ENCODE measurements around the gene COL23A1.
"Not testable (repeated sequence)": the region's sequence is repeated elsewhere in the genome, so short reads cannot be mapped to it uniquely, and the experiment has no call there.

Gene COL23A1

DNA sequence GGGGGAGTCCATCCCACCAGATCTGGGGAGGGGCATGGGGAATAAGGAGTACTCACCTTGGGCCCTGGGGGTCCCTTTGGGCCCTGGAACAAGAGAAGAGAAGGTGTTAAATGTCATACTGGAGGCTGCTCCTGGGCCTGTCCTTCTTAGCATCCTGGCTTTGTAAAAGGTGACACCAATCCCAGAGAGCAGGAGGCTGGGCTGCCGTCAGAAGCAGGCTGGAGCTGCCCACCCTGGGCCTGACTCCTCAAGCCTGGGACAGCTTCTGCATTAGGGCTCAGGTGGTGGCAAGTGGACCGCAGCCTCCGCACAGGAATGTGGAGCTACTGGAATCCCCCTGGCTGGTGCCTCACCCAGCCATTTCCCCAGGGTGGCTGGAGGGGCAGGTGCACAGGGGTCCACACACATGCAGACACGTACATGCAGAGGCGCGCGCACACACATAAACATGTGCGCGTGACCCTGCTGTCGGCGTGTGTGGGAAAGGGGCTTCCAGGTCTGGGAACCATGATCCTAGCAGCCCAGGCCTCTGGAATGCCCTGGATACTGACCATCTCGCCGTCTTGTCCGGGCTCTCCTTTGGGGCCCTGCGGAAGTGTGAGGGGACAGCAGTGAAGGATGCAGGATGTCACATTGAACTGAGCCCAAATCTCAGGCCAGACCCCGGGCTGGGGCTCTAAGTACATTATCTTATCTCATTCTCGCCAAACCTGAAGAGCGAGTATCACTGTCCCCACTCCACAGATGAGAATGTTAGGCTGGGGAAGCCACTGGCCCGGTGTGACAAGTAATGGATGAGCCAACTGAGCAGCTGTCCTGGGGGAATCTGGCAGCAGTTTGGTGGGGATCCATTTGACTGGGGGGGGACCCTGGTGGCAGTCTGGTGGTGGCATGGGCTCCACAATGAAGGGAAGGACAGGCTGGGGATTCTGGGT, 328.3 kb downstream of the COL23A1 start:
- no peak for DNase-seq (ENCODE audit: low read depth)

DNA sequence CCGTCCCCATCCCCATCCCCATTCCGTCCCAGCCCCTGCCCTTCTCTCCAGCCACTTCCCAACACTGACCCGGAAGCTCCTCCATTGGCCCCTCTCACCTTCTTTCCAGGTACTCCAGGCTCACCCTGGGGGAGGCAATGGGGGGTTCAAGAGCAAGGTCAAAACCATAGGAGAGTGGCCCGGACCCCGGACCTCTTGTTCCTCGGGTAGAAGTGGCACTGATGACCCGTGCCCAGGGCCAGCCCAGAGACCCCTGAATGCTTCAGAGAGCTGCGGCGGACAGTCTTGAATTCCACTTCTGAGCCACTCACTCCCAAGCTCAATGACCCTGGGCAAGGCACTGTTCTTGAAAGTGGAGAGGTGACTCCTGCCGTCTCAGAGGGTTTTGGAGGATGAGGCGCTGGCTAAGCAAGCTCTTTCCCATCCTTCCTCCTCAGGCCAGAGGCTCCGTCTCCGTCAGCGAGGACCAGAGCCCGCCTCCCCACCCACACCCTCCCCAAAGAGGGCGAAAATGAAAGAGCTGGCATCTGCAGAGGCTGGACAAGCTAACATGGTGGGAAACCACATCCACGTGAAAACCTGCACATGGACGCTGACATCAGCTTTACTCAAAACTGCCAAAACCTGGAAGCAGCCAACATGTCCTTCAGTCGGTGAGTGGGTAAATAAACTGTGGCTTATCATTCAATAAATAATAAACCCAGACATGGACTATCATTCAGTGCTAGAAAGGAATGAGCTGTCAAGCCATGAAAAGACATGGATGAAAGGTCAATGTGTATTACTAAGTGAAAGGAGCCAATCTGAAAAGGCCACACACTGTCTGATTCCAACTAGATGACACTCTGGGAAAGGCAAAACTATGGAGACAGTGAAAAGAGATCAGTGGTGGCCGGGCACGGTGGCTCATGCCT, 330.3 kb downstream of the COL23A1 start:
- no peak for DNase-seq (ENCODE audit: low read depth)

DNA sequence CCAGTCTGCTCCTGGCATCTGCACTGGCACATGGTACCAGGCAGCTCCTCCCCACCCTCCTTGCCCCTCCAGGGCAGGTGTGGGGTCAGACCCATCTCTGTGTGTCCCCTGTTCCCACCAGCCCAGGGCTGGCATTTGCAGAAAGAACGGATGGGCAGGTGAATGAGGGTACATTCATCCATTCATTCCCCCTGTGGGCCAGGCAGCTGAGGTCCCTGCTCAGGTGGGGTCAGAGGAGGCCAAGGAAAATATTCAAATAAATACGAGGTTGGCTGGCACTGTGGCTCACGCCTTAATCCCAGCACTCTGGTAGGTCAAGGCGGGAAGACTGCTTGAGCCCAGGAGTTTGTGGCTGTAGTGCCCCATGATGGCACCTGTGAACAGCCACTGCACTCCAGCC, 332.5 kb downstream of the COL23A1 start:
- no peak for DNase-seq (ENCODE audit: low read depth)

DNA sequence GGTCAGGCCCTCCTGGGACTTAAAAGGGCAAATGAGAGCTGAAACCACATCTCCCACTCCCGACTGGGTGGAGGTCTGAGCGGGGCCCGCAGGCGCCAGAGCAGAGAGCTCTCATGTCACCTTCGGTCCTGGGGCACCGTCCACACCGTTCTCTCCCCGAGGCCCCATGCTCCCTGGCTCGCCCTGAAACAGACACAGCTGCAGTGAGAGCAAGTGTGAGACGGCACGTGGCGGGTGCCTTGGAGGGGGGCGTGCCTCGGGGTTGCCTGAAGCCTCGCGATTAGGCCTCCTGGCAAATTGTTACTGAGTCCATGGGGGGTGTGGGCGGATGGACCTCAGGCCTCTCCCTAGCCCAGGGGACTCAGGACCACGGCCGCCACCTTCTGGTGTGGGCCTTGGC, 333.4 kb downstream of the COL23A1 start:
- DNase-seq (ENCODE audit: low read depth): no peak

DNA sequence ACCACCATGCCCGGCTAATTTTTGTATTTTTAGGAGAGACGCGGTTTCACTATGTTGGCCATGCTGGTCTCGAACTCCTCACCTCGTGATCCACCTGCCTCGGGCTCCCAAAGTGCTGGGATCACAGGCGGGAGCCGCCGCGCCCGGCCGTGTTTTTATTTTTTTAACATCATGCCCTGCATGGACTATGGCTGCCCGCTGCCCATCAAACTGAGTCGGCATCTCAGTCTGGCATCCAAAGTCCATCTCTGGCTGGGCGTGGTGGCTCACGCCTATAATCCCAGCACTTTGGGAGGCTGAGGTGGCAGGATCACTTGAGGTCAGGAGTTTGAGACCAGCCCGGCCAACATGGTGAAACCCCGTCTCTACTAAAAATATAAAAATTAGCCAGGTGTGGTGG, 336.6 kb downstream of the COL23A1 start:
- DNase-seq (ENCODE audit: low read depth): not testable (repeated sequence)

DNA sequence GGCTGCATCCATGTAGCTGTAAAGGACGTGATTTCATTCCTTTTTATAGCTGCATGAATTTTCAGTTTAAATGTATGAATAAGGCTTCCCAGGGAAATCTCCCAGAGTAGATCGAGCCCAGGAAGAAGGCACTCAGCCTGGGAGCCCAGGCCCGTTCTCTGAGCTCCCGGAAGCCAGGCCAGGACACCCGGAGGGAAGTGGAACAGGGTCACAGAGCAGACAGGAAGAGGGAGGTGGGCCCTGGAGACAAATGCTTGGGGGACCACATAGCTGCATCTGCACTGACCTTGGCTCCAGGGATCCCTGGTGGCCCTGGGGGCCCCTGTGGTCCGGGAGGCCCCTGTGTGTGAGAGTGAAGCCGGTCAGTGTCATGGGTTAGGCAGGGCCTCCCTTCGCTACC, 337.9 kb downstream of the COL23A1 start:
- no peak for DNase-seq (ENCODE audit: low read depth)

DNA sequence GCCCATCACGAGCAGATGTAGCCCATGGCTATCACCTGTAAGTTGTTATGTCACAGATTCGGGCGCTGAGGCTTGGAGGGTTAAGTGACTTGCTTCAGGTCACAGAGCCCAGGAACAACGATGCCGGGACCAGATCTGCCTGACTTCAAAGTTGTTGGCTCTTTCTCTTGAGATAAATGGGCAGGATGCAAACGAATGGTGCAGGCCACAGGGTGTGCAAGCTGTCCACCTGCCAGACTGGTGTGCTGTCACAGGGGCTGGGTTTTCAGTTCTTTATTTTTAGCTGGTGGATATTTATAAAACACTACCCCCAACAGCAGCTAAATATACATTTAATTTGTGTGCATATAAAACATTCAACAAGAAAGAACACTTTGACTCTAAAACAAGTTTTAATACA, 339.9 kb downstream of the COL23A1 start:
- DNase-seq (ENCODE audit: low read depth): no peak

DNA sequence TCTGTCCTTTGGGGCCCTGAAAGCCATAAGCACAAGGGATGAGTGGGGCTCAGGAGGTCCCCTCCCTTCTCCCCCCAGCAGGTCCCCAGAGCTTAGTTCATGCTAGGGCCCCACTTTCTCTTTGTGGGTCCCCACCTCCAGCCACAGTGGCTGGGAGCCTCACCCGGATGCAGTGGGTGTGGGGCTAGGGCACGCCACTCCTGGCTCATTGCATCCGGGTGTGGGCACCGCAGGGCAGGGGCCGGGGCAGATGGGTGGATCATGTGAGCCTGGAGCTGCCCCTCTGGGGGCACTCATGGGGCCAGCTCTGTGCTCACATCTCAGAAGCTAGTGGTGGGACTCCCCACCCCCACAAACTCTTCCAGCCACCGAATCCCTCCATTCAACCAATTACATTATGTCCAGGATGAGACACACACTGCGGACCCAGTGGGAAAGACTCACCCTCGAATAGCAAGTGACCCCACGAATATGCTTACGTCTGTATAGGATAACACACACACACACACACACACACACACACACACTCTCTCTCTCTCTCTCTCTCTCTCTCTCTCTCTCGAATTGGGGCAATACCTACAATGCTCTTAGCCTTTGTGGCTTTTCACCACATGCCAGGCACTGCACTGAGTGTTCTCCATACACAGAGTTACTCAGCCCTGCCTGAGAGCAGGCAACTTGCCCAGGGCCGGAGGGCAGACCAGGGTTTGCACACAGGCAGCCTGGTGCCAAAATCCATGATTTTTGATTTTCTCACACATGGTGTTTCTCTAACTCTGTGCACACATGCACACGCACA, 340.8 kb downstream of the COL23A1 start:
- peak; percentile 59 for DNase-seq (ENCODE audit: low read depth)

DNA sequence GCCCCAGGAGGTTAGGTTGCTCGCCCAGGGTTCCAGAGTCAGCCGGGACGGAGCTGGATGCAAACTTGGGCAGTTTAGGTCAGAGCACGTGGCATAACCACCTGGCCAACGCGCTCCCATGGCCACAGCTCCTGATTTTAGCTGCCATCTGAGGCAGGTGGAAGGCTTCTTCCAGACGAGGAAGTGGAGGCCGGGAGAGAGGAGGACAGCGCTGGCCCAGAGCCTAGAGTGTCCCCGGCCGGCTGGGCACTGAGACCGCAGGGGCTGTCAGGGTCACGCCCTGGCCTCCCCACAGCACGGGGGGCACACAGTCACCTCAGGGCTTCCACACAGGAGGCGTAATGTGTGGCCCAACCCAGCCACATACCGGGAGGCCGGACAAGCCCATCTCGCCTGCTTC, 341.4 kb downstream of the COL23A1 start:
- no peak for DNase-seq (ENCODE audit: low read depth)

DNA sequence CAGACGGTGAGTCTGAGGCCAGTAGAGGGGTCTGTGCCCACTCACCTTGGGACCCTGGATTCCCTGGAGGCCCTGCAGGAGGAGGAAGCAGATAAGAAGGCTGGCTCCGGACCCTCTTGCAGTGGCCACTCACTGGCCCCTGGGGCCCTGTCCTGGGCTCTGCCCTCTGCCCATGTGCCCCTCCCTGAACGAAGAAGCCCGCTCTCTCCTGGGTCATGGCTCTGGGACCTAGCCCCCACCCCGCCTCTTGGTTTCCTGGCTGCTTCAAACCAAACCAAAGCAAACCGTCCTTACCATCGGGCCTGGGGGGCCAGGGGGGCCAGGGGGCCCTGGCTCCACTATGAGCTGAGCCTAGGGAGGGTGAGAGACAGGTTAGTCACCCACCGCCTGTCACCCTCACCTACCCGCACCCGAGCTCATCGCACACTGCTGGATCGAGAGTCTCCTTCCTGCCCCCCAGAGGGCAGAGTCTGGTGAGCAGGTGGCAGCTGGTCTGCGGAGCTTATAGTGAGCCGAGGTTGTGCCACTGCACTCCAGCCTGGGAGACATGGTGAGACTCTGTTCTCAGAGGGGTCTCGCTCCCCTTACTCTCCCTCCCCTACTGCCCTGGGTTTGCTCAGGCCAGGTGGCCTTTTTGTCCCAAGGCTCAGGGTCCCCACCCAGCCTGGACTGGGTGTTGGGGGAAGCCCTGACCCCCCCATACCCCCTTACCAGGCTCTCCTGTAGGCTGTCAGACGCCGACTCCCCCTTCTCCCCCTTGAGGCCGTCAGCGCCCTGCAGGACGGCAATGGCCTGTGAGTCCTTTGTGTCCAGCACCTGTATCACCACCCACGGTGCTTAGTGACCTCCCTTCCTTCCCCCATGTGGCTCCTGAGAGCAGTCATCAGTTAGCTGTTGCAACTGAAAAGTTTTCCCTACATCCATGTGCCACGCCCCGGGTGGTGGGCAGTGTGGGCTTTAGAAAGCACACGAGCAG, 342.4 kb downstream of the COL23A1 start:
- no peak for DNase-seq (ENCODE audit: low read depth)

DNA sequence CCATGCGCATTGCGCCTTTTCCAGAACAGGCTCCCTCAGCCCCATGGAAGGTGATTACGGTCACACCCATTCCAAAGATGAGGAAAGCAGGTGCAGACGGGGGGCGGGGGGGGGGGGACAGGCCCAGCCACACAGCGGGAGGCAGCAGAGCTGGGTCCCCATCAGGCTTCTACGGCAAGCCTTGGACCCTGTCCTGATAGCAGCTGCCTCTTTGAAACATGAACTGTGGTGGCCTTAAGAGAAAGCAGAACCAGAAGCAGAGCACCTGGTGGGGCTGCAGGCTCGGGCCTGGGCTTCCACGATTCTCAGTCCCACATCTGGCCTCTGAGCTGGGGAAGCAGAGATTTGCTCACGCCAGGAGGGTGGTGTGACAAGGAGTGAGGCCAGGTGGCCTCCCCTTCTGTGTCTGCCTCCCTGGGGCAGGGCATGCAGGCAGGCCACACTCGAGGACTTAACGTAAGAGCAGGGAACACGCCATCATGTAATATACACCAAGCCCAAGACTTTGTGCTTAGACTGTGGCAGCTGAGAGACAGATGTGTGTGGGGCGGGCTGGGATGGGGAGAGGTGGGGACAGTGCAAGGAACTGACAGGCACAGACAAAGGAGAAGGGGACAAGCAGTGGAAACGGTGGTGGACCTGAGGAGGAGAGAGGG, 343.4 kb downstream of the COL23A1 start:
- no peak for DNase-seq (ENCODE audit: low read depth)

DNA sequence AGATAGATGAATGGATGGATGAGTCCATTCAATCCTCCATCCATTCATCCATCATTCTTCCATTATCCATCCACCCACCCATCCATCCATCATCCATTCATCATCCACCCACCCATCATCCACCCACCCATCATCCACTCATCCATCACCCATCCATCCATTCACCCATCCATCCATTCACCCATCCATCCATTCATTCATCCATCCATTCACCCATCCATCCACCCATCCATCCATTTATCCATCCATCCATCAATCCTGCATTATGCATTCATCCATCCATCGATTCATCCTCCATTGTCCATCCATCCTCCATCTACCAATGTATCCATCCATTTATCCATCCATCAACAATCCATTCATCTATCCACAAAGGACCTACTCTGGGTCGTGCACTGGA, 344.8 kb downstream of the COL23A1 start:
- no peak for DNase-seq (ENCODE audit: low read depth)

DNA sequence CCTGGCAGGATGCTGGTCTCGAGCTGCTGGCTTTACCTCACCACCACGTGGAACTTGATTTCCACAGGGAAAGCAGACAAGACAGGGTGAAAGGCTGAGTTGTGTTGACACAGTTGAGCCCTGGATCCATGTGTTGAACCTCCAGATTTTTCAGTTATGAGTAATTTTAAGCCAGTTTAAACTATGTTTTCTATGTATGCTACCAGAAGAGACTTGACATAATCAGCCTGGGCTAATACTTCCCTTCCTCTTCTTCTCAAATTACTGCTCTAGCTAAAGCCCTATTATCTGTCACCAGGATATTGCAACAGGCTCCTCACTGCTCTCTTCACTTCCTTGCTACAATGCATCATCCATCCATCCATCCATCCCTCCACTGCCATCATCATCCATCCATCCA, 345.6 kb downstream of the COL23A1 start:
- no peak for DNase-seq (ENCODE audit: low read depth)

DNA sequence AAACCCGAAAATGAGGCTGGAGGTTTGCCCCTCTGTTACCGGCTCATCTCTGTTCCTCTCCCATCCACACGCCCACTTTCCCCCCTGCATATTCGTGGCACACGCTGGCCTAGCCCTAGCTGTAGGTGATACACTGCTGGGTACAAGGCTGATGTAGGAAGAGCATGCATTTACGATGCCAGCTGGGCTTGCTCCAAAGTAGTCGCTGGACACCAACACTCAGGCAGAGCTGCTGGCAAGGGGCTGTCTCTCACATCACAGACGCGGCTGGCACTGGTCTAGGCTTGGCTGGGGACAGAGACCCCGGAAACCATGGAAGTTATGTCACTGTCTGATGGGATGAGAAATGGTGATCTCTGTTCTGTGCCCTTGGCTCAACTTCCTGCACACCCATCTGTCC, 347.8 kb downstream of the COL23A1 start:
- no peak for DNase-seq (ENCODE audit: low read depth)

DNA sequence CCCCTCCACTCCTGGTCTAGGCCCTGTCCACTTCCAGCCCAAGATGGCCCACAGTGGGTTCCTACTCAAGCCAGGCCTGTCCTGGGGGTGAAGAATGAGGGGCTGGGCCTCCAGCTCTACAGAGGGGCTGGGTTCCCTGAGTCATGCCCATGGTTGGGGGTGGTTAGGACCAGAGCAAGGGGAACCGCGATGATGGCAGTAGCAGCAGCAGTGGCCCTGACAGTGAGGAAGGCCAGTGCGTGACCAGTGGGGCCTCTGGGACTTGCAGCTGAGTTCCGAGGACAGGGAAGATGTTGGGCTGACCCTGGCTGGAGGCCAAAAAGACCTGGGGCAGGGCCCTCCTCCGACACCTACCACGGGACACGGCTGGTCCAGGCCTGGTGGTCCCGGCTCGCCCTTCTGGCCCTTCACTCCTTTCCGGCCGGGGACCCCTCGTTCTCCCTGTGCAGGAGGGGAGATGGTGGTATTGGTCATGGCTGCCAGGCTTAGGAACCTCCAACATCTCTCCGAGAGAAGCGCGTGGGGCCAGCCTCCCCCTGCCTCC, 348.4 kb downstream of the COL23A1 start:
- no peak for DNase-seq (ENCODE audit: low read depth)

DNA sequence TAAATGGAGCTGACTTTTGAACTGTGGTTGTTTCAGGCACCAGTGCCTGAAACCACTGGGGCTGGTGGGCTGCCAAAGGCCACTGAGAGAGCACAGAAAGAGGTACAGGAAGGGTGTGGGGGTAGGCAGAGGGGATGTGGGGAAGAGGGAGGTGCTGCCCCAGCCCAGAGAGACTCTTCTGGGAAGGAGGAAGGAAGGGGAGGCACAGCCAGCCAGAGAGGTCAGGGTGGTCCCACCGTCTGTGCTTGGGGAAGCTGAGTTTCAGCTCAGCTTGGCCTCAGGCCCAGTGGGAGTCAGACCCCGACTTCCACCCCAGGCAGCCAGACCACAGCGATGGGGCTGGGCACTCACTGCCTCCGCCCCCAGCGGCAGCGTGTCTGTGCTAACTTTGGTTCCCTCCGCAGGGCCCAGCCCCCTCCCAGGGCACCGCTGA, 348.9 kb downstream of the COL23A1 start:
- no peak for DNase-seq (ENCODE audit: low read depth)

DNA sequence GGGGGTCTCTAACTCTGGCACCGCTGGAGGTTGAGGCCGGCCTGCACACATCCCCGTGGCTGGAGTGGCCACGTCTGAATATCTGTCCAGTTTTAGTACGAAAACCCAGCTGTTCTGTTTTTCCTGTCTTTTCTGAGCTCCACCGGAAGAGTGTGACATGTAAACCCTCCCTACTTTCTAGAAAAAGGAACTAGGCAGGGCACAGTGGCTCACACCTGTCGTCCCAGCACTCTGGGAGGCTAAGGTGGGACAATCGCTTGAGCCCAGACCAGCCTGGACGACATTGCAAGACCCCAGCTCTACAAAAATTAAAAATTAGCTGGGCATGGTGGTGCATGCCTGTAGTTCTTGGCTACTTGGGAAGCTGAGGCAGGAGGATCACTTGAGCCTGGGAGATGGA, 349.4 kb downstream of the COL23A1 start:
- no peak for DNase-seq (ENCODE audit: low read depth)

DNA sequence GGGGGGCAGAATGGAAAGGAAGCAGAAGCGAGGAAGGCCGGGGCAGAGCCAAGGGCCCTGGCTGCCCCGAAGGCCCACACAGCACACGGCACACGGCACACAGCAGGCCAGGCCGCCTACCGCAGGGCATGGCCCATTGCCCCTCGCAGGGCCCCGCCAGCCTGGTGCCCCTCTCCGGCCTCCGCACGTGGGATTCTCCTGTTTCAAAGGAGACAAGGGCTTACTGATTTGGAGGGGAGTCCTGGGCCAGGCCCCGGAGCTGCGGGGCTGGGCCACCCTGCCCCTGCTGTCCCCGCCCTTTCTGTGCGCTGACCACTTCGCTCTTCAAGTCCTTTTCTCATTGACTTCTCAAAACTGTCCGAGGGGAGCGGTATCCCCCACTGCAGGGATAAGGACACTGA, 349.9 kb downstream of the COL23A1 start:
- DNase-seq (ENCODE audit: low read depth): no peak

DNA sequence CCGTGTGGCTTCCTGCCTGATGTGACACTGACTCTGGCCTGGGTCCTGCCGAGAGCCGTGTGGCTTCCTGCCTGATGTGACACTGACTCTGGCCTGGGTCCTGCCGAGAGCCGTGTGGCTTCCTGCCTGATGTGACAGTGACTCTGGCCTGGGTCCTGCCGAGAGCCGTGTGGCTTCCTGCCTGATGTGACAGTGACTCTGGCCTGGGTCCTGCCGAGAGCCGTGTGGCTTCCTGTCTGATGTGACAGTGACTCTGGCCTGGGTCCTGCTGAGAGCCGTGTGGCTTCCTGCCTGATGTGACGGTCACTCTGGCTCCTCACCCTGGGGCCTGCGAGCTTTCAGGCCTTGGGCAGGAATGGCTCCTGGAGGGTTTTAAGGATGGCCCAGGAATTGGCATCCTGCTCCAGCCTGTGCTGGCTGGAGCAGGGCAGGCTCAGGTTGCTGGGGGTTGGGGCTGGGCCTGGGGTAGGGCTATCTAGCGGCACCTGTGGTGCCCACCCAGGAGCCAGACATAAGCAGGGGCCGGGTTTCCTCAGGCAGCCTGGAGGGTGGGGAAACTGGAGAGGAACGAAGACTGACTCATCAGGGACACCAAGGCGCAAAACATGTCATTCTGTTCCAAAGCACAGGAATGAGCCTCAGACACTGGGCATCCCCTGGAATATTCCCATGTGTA, 350.4 kb downstream of the COL23A1 start:
- DNase-seq (ENCODE audit: low read depth): peak; percentile 31

Measured in EH (cell line).